SU-DHL-6 (cell line): ENCODE data around the gene AMACR.
"Not testable (repeated sequence)": the region's sequence is repeated elsewhere in the genome, so short reads cannot be mapped to it uniquely, and the experiment has no call there.

Experiments used
- H2AFZ ChIP-seq: fragments of 200-600 bp; sonication (generic); 2 replicates; pipeline ENCODE4 v1.6.1; 2014; ENCODE audit warnings: low read depth, mild to moderate bottlenecking, moderate library complexity, mixed read lengths, antibody characterized with exemption, low read length; ENCODE audit not compliant: severe bottlenecking
- H3F3A ChIP-seq: fragments of 200-600 bp; shearing (Covaris generic); 2 replicates; pipeline ENCODE4 v1.6.0; 2016; ENCODE audit warnings: antibody characterized with exemption, mild to moderate bottlenecking; ENCODE audit not compliant: insufficient read depth
- H3K27ac ChIP-seq: fragments of 200-600 bp; sonication (generic); 2 replicates; pipeline ENCODE4 v1.5.1; 2016; ENCODE audit warnings: low read depth, mild to moderate bottlenecking, low read length, moderate library complexity, mixed read lengths
- H3K27me3 ChIP-seq: fragments of 200-600 bp; sonication (generic), shearing (Covaris generic); 2 replicates; pipeline ENCODE4 v1.6.0; 2014; ENCODE audit warnings: mild to moderate bottlenecking, low read length
- H3K36me3 ChIP-seq: fragments of 200-600 bp; sonication (generic); 2 replicates; pipeline ENCODE4 v1.6.1; 2014; ENCODE audit warnings: mild to moderate bottlenecking, low read length, mixed read lengths
- H3K4me2 ChIP-seq: fragments of 300-600, 200-600 bp; shearing (Covaris generic), sonication (generic); 2 replicates; pipeline ENCODE4 v1.6.0; 2014; ENCODE audit warnings: low read length, low read depth, mild to moderate bottlenecking; ENCODE audit not compliant: poor library complexity, severe bottlenecking
- H3K4me3 ChIP-seq: fragments of 200-600 bp; sonication (generic); 2 replicates; pipeline ENCODE4 v1.5.1; 2014; ENCODE audit warnings: antibody characterized with exemption, low read length, mild to moderate bottlenecking, mixed read lengths; ENCODE audit not compliant: insufficient read depth, poor library complexity, severe bottlenecking
- H3K79me2 ChIP-seq: fragments of 200-600 bp; sonication (generic); 2 replicates; pipeline ENCODE4 v1.6.1; 2014; ENCODE audit warnings: mild to moderate bottlenecking, low read length, moderate library complexity; ENCODE audit not compliant: insufficient read depth
- H3K9ac ChIP-seq: fragments of 200-600 bp; sonication (generic); 2 replicates; pipeline ENCODE4 v1.7.0; 2014; ENCODE audit warnings: mild to moderate bottlenecking, low read length
- H3K9me2 ChIP-seq: fragments of 200-600 bp; sonication (generic); replicated peaks from 2 replicates; pipeline ENCODE4 v1.6.1; 2014; ENCODE audit warnings: low read length; ENCODE audit not compliant: insufficient read depth
- H3K9me3 ChIP-seq: fragments of 200-600 bp; sonication (generic); 2 replicates; pipeline ENCODE4 v1.6.1; 2014; ENCODE audit warnings: low read length, mixed read lengths; ENCODE audit not compliant: insufficient read depth
- H4K20me1 ChIP-seq: fragments of 200-600 bp; sonication (generic); 2 replicates; pipeline ENCODE4 v1.6.1; 2014; ENCODE audit warnings: low read depth, mild to moderate bottlenecking, antibody characterized with exemption, low read length, moderate library complexity, mixed read lengths
- CTCF ChIP-seq: fragments of 200-600 bp; sonication (generic); IDR thresholded peaks from one replicate; pipeline ENCODE4 v1.5.1; 2017; ENCODE audit warnings: antibody characterized with exemption, mild to moderate bottlenecking, low read length, moderate library complexity; ENCODE audit not compliant: insufficient read depth, poor library complexity, severe bottlenecking
- EZH2phosphoT487 ChIP-seq: fragments of 200-600 bp; sonication (generic), shearing (Covaris generic); conservative IDR thresholded peaks from 2 replicates; pipeline ENCODE4 v1.6.1; 2018; ENCODE audit warnings: mild to moderate bottlenecking, antibody characterized with exemption, low read length, moderate library complexity, mixed read lengths

Gene AMACR

GRCh38 chr5:33964132-33964700 is 43.6 kb downstream of the AMACR start:
- H4K20me1 ChIP-seq, result no peaks in the 10 kb centered on the region
- no peaks in the 10 kb centered on the region for H3K9me2 ChIP-seq
- no peaks in the 10 kb centered on the region for H3K36me3 ChIP-seq
- H3K4me3 ChIP-seq, result no peak overlapping the region
- H3F3A ChIP-seq, result no peaks in the 10 kb centered on the region
- H3K79me2 ChIP-seq, result no peaks in the 10 kb centered on the region
- H3K4me2 ChIP-seq, result no peak overlapping the region
- H3K9me3 ChIP-seq, result no peaks in the 10 kb centered on the region
- H3K9ac ChIP-seq, result no peak overlapping the region
- no peak overlapping the region for H3K27ac ChIP-seq
- TF ChIP-seq EZH2phosphoT487 (no peak), CTCF (no peak)
- no peaks in the 10 kb centered on the region; the same call in 1 of the 2 replicates for H3K27me3 ChIP-seq
- H2AFZ ChIP-seq, result no peak overlapping the region

GRCh38 chr5:33958176-33958575 is 49.7 kb downstream of the AMACR start:
- Histone ChIP-seq H3K4me3 (no peak overlapping the region), H3K27me3 (no peaks in the 10 kb centered on the region)
- no peak for TF ChIP-seq CTCF
- no peak for TF ChIP-seq EZH2phosphoT487

GRCh38 chr5:33957577-33958150 is 50.2 kb downstream of the AMACR start:
- no peaks in the 10 kb centered on the region for H3K36me3 ChIP-seq
- no peaks in the 10 kb centered on the region for H3K79me2 ChIP-seq
- no peaks in the 10 kb centered on the region for H3F3A ChIP-seq
- no peak overlapping the region for H3K4me2 ChIP-seq
- no peaks in the 10 kb centered on the region for H3K9me3 ChIP-seq
- H3K9ac ChIP-seq, result no peak overlapping the region
- no peak overlapping the region for H3K27ac ChIP-seq
- no peak overlapping the region for H2AFZ ChIP-seq
- TF ChIP-seq EZH2phosphoT487 (no peak), CTCF (no peak)
- H3K4me3 ChIP-seq, result no peak overlapping the region
- H3K9me2 ChIP-seq, result no peaks in the 10 kb centered on the region
- H3K27me3 ChIP-seq, result no peaks in the 10 kb centered on the region
- H4K20me1 ChIP-seq, result no peaks in the 10 kb centered on the region

More at GRCh38 chr5:33958176-33958575, 49.7 kb downstream of the AMACR start:
- H4K20me1 ChIP-seq, result no peaks in the 10 kb centered on the region
- no peaks in the 10 kb centered on the region for H3K79me2 ChIP-seq
- H3F3A ChIP-seq, result no peaks in the 10 kb centered on the region
- no peaks in the 10 kb centered on the region for H3K9me3 ChIP-seq
- H3K9me2 ChIP-seq, result no peaks in the 10 kb centered on the region
- no peak overlapping the region for H3K27ac ChIP-seq
- H3K36me3 ChIP-seq, result no peaks in the 10 kb centered on the region
- H3K4me2 ChIP-seq, result no peak overlapping the region
- no peak overlapping the region for H2AFZ ChIP-seq
- H3K9ac ChIP-seq, result no peak overlapping the region

GRCh38 chr5:33952175-33952574 is 55.7 kb downstream of the AMACR start:
- H3K9me2 ChIP-seq, H3K4me3 ChIP-seq, H4K20me1 ChIP-seq, H3K9me3 ChIP-seq, H2AFZ ChIP-seq, H3K27ac ChIP-seq, H3K4me2 ChIP-seq, H3K36me3 ChIP-seq, H3K79me2 ChIP-seq, H3K27me3 ChIP-seq, H3K9ac ChIP-seq, H3F3A ChIP-seq: not testable (repeated sequence)
